GM23248 (cell line): ENCODE results near the gene DNAH7. TPM values are rescaled to one million over a fixed set of nuclear protein-coding genes. Genes with fewer than 3 reads are reported as not detected.

Experiments
- DNase-seq: peaks from one replicate; pipeline ENCODE4 v3.0.0-alpha.2; 2015
- H2AFZ ChIP-seq: fragments of 200-600 bp; sonication (generic); 2 replicates; pipeline ENCODE4 v1.6.1; 2016; ENCODE audit warnings: antibody characterized with exemption
- H3F3A ChIP-seq: fragments of 200-600 bp; sonication (generic); 2 replicates; pipeline ENCODE4 v1.6.1; 2016; ENCODE audit warnings: mild to moderate bottlenecking, antibody characterized with exemption, mixed run types; ENCODE audit not compliant: insufficient read depth
- H3K27ac ChIP-seq: fragments of 200-600 bp; sonication (generic); 2 replicates; pipeline ENCODE4 v1.5.1; 2016; ENCODE audit warnings: mild to moderate bottlenecking
- H3K27me3 ChIP-seq: fragments of 200-600 bp; sonication (generic); replicated peaks from 2 replicates; pipeline ENCODE4 v1.6.1; 2016; ENCODE audit warnings: mild to moderate bottlenecking; ENCODE audit not compliant: insufficient read depth
- H3K36me3 ChIP-seq: fragments of 200-600 bp; sonication (generic); 2 replicates; pipeline ENCODE4 v1.6.1; 2016; ENCODE audit warnings: low read depth, mild to moderate bottlenecking
- H3K4me1 ChIP-seq: fragments of 200-600 bp; sonication (generic); 2 replicates; pipeline ENCODE4 v1.6.1; 2016; ENCODE audit warnings: mild to moderate bottlenecking; ENCODE audit not compliant: insufficient read depth
- H3K4me2 ChIP-seq: fragments of 200-600 bp; sonication (generic); one replicate; pipeline ENCODE4 v1.6.1; 2016; ENCODE audit warnings: mild to moderate bottlenecking; ENCODE audit not compliant: unreplicated experiment
- H3K4me3 ChIP-seq: fragments of 200-600 bp; sonication (generic); 2 replicates; pipeline ENCODE4 v1.5.1; 2016; ENCODE audit warnings: mild to moderate bottlenecking
- H3K79me2 ChIP-seq: fragments of 200-600 bp; sonication (generic); 2 replicates; pipeline ENCODE4 v1.6.1; 2016; ENCODE audit warnings: mild to moderate bottlenecking; ENCODE audit not compliant: insufficient read depth
- H3K9ac ChIP-seq: fragments of 200-600 bp; sonication (generic); 2 replicates; pipeline ENCODE4 v1.6.1; 2016; ENCODE audit warnings: mild to moderate bottlenecking
- H3K9me2 ChIP-seq: fragments of 200-600 bp; sonication (generic); 2 replicates; pipeline ENCODE4 v1.6.1; 2016; ENCODE audit warnings: mixed run types, mild to moderate bottlenecking, moderate library complexity; ENCODE audit not compliant: insufficient read depth
- H3K9me3 ChIP-seq: fragments of 200-600 bp; sonication (generic); one replicate; pipeline ENCODE4 v1.6.1; 2017; ENCODE audit warnings: low read depth
- H4K20me1 ChIP-seq: fragments of 200-600 bp; sonication (generic); 2 replicates; pipeline ENCODE4 v1.6.0; 2016; ENCODE audit not compliant: insufficient read depth
- EZH2 ChIP-seq: fragments of 200-600 bp; sonication (generic); IDR thresholded peaks from 2 replicates; pipeline ENCODE4 v1.6.1; 2018; ENCODE audit warnings: antibody characterized with exemption, mild to moderate bottlenecking; ENCODE audit not compliant: insufficient read depth, poor library complexity, severe bottlenecking
- EZH2phosphoT487 ChIP-seq: fragments of 200-600 bp; sonication (generic); IDR thresholded peaks from 2 replicates; pipeline ENCODE4 v1.6.1; 2018; ENCODE audit warnings: antibody characterized with exemption, moderate library complexity, mild to moderate bottlenecking, low read depth; ENCODE audit not compliant: insufficient read depth
- WGBS, 2 experiments: methylation state at CpG; one replicate each; pipeline ENCODE4 v1.1.6; 2015 to 2017; ENCODE audit warnings: low lambda C conversion rate in 2 of 2, low coverage in 1 of 2; ENCODE audit errors: missing lambda C conversion rate in 2 of 2; 5-methylcytosine and 5-hydroxymethylcytosine counted together
- in situ Hi-C: fragments of 300-500 bp; cut with MboI; formaldehyde crosslinking; loops from 2 replicates; pipeline ENCODE4 v1.15.0; 2020
- polyA plus RNA-seq: library from polyadenylated mRNA; unstranded; fragments of >200 nt; fragmentation: Nextera tagmentation; extraction: Ambion mirVana; gene quantifications from 2 replicates; pipeline ENCODE4 v1.2.1, GENCODE V29; 2016
- total RNA-seq: library from RNA; depleted of rRNA; stranded (reverse); fragments of >200 nt; shearing (Covaris generic); gene quantifications from 2 replicates; pipeline ENCODE4 v1.2.3, GENCODE V29; 2014

DNAH7 gene
- total and polyA plus RNA-seq, 2 experiments from 2014 or later = 0.40 to 0.43 TPM

DNA sequence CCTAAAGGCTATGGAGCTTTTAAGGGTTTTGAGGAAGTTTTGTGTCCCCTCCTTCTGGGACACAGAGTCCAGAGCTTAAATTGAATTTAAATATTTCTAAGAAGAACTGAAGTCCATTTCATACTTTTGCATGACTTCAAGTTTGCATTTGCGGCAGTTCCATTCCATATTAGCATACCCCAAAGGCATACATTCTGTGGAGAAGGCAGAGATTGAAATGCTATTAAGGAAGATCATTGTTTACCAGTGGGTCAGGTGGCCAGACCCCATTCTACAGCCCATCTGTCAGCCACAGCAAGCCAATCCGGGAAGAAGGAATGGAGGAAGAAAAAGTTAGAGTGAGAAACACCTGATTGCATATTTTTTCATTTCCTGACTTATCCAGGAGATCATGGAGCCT is 75.0 kb downstream of the DNAH7 start:
- Histone ChIP-seq H3K4me1 (no peaks in the 10 kb centered on the region), H3K9ac (no peak overlapping the region), H3K79me2 (no peaks in the 10 kb centered on the region), H3K9me2 (no peaks in the 10 kb centered on the region), H3K4me3 (no peak overlapping the region), H3K4me2 (no peak overlapping the region), H3K36me3 (no peaks in the 10 kb centered on the region), H3K9me3 (no peaks in the 10 kb centered on the region), H3F3A (no peaks in the 10 kb centered on the region), H3K27me3 (no peaks in the 10 kb centered on the region), H2AFZ (no peak overlapping the region), H4K20me1 (no peaks in the 10 kb centered on the region), H3K27ac (no peak overlapping the region)
- 41 to 47% methylated on average over 2 of the region's 2 CpGs for WGBS, 2 experiments
- no peak for DNase-seq
- no peak for TF ChIP-seq EZH2
- TF ChIP-seq EZH2phosphoT487 = no peak
- in situ Hi-C loops = no loop called here

DNA sequence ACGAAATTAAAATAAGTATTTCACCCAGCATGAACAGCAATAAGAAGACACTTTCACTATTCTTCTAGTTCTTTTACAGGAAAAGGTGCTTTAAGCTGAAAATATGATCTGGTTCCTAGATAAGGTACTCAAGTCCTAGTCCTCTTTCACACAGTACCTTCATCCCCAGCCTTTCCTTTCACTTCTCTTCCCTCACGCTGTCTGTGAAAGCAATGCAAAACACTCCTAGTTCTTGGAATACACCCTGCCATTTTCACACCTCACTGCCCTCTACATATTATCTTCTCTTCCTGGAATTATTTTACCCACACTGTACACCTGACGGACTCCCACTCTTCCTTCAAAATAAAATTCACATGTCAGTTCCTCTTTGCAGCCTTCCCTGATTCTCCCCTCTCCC is 82.9 kb downstream of the DNAH7 start:
- Histone ChIP-seq H3K27me3 (no peaks in the 10 kb centered on the region), H3K79me2 (no peaks in the 10 kb centered on the region), H3K4me2 (no peak overlapping the region), H4K20me1 (no peaks in the 10 kb centered on the region), H2AFZ (no peak overlapping the region), H3K9ac (no peak overlapping the region), H3K9me2 (no peaks in the 10 kb centered on the region), H3K36me3 (no peaks in the 10 kb centered on the region), H3K27ac (no peak overlapping the region), H3K4me3 (no peak overlapping the region), H3F3A (no peaks in the 10 kb centered on the region), H3K9me3 (no peaks in the 10 kb centered on the region), H3K4me1 (no peaks in the 10 kb centered on the region)
- TF ChIP-seq EZH2 = no peak
- no peak for TF ChIP-seq EZH2phosphoT487
- WGBS, 2 experiments = 55 to 67% methylated on average over 3 of the region's 3 CpGs
- DNase-seq = no peak
- in situ Hi-C loops = no loop called here

DNA sequence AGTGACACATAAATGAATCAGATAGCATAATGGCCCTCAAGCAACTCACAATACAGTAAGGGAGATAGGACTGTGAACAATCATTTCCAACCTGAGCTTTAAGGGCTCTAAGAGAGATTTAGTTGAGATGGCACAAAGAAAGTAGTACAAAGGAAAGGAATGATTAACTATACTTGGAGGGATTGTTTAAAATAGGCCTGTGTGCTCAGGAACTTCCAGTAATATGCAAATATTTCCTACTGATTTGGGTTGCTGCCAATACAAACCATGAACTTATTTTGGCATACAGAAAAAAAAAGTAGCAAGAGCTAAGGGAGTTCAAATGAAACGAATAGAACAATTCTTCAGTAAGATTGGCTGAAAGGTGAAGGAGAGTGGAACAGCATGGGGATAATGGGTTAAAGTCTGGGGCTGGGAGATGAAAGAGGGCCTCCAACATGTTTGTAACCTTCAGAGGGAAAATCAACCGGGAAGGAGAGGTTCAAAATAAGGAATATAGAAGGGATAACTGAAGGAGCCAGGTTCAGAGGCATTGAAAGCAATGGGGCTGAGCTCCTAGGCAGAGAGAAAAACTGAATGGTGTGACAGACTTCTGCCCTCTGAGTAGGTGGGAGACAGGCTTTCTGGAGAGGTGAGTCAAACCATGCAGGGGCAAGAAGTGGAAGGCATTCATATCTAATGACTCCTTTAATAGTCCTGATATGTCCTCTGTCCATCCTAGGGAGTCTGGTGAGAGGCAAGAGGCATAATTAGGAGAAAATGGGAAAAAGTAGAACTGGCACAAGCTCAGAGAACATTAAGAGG is 83.5 kb downstream of the DNAH7 start:
- no peaks in the 10 kb centered on the region for H3K79me2 ChIP-seq
- TF ChIP-seq EZH2phosphoT487 = no peak
- TF ChIP-seq EZH2 = no peak
- H3K4me2 ChIP-seq = no peak overlapping the region
- no peak overlapping the region for H3K9ac ChIP-seq
- H3K27me3 ChIP-seq = no peaks in the 10 kb centered on the region
- in situ Hi-C loops = no loop called here
- H3K9me2 ChIP-seq = no peaks in the 10 kb centered on the region
- no peaks in the 10 kb centered on the region for H3K36me3 ChIP-seq
- no peak overlapping the region for H3K4me3 ChIP-seq
- H3K27ac ChIP-seq = no peak overlapping the region
- DNase-seq = peak; percentile 4
- no peaks in the 10 kb centered on the region for H3K4me1 ChIP-seq
- no peaks in the 10 kb centered on the region for H3F3A ChIP-seq
- 0 to 5% methylated on average over 2 of the region's 2 CpGs for WGBS, 2 experiments
- H3K9me3 ChIP-seq = no peaks in the 10 kb centered on the region
- H2AFZ ChIP-seq = no peak overlapping the region
- no peaks in the 10 kb centered on the region for H4K20me1 ChIP-seq

DNA sequence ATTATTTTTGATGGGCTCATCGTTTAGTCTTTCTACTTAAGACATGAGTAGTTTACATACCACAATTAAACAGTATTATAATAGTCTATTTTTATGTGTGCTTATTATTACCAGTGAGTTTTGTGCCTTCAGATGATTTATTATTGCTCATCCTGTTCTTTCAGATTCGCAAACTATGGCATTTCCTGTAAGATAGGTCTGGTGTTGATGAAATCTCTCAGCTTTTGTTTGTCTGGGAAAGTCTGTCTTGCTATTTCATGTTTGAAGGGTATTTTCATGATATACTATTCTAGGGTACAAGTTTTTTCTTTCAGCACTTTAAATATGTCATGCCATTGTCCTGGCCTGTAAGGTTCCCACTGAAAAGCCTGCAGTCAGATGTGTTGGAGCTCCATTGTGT is 101.3 kb downstream of the DNAH7 start:
- in situ Hi-C loops = no loop called here
- no peak for DNase-seq

More for the DNA sequence above, 101.3 kb downstream of the DNAH7 start:
- Histone ChIP-seq H3K9me3 (no peaks in the 10 kb centered on the region), H3K4me1 (0 out of 2 replicates have a peak, but pooled peaks cover 6% of the 10 kb centered on the region), H3K27me3 (no peaks in the 10 kb centered on the region), H3K9me2 (0 out of 2 replicates have a peak, but pooled peaks cover 4% of the 10 kb centered on the region), H3K9ac (no peak overlapping the region), H3K79me2 (no peaks in the 10 kb centered on the region), H3F3A (no peaks in the 10 kb centered on the region), H2AFZ (no peak overlapping the region), H3K4me3 (no peak overlapping the region), H3K4me2 (no peak overlapping the region), H4K20me1 (no peaks in the 10 kb centered on the region), H3K27ac (no peak overlapping the region), H3K36me3 (no peaks in the 10 kb centered on the region)
- 31 to 32% methylated on average over 2 of the region's 2 CpGs for WGBS, 2 experiments
- TF ChIP-seq EZH2 = no peak
- TF ChIP-seq EZH2phosphoT487 = no peak
